Measurements from ENCODE around the gene DENND5B. TPM values are rescaled to one million over a fixed set of nuclear protein-coding genes. Genes with fewer than 3 reads are reported as not detected.

Gene DENND5B
- total RNA-seq, 4 donors from 2014 or later: 4.4 to 25.1 (median 16.3) TPM

DNA sequence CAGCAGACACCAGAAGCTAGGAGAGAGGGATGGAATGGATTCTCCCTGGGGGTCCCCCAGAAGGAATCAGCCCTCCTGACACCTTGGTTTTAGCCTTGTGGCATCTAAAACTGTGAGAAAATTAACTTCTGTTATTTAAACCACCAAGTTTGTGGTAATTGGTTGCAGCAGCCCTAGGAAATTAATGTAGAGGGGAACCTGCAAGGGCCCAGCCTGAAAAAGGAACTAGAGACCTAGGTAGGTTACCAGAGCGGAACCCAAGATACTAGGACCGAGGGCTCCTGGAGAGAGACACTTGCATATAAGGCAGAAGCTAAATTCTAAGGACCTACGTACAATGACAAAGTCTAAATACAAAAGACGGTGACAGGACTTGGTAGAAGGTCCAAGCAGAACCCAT, 8.1 kb upstream of the DENND5B start:
- no peak overlapping the region for H3K4me3 ChIP-seq
- in situ Hi-C loops (cut with MboI; ENCODE audit: low pct_ligation_motif_present in 1 of 4, low pct_unique_long_range_greater_than_20kb in 1 of 4, low sequenced_read_pairs in 3 of 4): no loop called here
- H3K4me1 ChIP-seq: no peaks in the 10 kb centered on the region
- H3K27me3 ChIP-seq: no peaks in the 10 kb centered on the region
- H3K9me3 ChIP-seq: no peaks in the 10 kb centered on the region
- intact Hi-C loops (cut with DNase I; ENCODE audit: low total_unique reads): no loop called here
- no peak for DNase-seq
- no peaks in the 10 kb centered on the region for H3K36me3 ChIP-seq
- TF ChIP-seq POLR2AphosphoS5 (IDR thresholded peaks at IDR 0.05): no peak
- no peak for TF ChIP-seq POLR2A (IDR thresholded peaks at IDR 0.05)
- TF ChIP-seq EP300 (IDR thresholded peaks at IDR 0.05; ENCODE audit: low read depth): no peak
- TF ChIP-seq, protein P1, sequence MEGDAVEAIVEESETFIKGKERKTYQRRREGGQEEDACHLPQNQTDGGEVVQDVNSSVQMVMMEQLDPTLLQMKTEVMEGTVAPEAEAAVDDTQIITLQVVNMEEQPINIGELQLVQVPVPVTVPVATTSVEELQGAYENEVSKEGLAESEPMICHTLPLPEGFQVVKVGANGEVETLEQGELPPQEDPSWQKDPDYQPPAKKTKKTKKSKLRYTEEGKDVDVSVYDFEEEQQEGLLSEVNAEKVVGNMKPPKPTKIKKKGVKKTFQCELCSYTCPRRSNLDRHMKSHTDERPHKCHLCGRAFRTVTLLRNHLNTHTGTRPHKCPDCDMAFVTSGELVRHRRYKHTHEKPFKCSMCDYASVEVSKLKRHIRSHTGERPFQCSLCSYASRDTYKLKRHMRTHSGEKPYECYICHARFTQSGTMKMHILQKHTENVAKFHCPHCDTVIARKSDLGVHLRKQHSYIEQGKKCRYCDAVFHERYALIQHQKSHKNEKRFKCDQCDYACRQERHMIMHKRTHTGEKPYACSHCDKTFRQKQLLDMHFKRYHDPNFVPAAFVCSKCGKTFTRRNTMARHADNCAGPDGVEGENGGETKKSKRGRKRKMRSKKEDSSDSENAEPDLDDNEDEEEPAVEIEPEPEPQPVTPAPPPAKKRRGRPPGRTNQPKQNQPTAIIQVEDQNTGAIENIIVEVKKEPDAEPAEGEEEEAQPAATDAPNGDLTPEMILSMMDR (IDR thresholded peaks at IDR 0.05): no peak
- WGBS, 2 donors (ENCODE audit: low coverage in 1 of 2): 86% methylated on average over 4 of the region's 4 CpGs
- H3K27ac ChIP-seq: no peak overlapping the region

DNA sequence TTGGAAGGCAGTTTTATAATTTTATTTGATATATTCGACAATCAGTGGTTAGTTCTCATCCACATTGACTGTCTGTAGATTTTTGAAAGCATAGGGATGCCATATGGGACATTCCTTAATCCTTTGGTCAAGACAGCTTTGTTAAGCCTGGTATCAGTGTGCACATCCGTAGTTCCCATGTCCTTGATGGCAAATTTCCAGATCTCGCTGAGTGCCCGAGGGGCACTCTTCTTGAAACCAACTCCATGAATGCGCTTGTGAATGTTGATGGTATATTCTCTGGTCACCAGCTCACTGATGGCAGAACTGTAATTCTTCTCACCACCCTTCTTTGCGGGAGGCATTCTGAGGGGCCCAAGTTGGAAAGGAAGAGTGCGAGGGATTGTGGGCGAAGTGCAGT, 6.1 kb upstream of the DENND5B start:
- TF ChIP-seq EP300 (IDR thresholded peaks at IDR 0.05; ENCODE audit: low read depth) (no peak), POLR2A (IDR thresholded peaks at IDR 0.05) (no peak), POLR2AphosphoS5 (IDR thresholded peaks at IDR 0.05) (no peak)
- TF ChIP-seq, protein P1 (IDR thresholded peaks at IDR 0.05): no peak
- 83 to 92% methylated on average over 2 to 8 of the region's 8 CpGs for WGBS, 2 donors (ENCODE audit: low coverage in 1 of 2)
- Histone ChIP-seq H3K4me1 (no peaks in the 10 kb centered on the region), H3K27ac (no peak overlapping the region), H3K27me3 (no peaks in the 10 kb centered on the region), H3K36me3 (no peaks in the 10 kb centered on the region), H3K9me3 (no peaks in the 10 kb centered on the region), H3K4me3 (no peak overlapping the region)
- DNase-seq: no peak
- in situ Hi-C loops (cut with MboI; ENCODE audit: low pct_ligation_motif_present in 1 of 4, low pct_unique_long_range_greater_than_20kb in 1 of 4, low sequenced_read_pairs in 3 of 4): no loop called here
- intact Hi-C loops (cut with DNase I; ENCODE audit: low total_unique reads): no loop called here

DNA sequence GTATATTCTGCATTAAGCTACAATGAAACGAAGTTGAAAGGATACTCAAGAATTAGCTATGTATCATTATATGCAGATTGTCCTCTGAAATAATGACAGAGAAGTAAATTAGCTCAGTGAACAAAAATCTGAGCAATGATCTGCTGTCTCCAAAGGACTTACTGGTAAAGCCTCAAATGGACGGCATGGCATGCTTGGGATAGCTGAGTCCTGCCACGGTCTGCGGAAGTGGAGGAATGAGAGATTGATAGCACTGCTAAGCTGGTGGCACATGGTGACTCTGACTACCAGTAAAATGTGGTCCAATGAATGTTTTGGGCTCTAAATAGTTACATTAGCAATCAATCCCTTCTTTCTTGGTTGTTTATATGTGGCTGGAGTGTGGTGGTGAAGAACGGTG, 3.7 kb upstream of the DENND5B start:
- Histone ChIP-seq H3K36me3 (no peaks in the 10 kb centered on the region), H3K9me3 (no peaks in the 10 kb centered on the region), H3K4me3 (no peak overlapping the region), H3K27ac (no peak overlapping the region), H3K27me3 (no peaks in the 10 kb centered on the region), H3K4me1 (peaks cover 0 to 10% (median 0%) of the 10 kb centered on the region in 4 donors)
- in situ Hi-C loops (cut with MboI; ENCODE audit: low pct_ligation_motif_present in 1 of 4, low pct_unique_long_range_greater_than_20kb in 1 of 4, low sequenced_read_pairs in 3 of 4) (no loop called here), intact Hi-C loops (cut with DNase I; ENCODE audit: low total_unique reads) (no loop called here)
- TF ChIP-seq, protein P1 (IDR thresholded peaks at IDR 0.05): no peak
- TF ChIP-seq POLR2AphosphoS5 (IDR thresholded peaks at IDR 0.05) (no peak), POLR2A (IDR thresholded peaks at IDR 0.05) (no peak)
- WGBS, 2 donors (ENCODE audit: low coverage in 1 of 2): 72 to 76% methylated on average over 5 of the region's 5 CpGs
- DNase-seq: no peak

DNA sequence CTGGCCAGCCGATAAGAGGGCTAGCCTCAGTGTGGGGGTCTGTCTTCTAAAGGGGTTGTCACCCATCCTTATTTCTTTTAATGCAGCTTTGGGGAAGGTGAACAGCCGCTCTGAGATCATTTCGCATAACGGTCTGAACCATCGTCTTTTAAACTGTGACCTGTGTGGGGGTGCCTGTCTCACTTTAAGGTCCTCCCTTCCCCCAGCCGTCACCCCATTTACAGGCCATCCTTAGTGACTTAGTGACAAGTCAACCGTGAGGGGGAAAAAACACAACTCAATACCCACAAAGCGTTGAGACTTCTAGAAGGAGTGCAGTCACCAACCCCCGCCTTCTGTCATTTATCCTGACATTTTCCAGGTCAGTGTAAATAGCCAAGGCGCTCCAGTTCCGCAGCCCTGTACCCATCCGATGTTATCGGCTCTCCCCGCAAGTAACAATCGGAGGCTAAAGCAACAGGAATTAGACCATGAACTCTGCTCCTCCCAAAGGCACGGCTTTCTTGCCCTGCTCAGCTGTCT, 505 bp upstream of the DENND5B start:
- DNase-seq: peak; percentile 29
- 2 to 7% methylated on average over 9 to 16 of the region's 16 CpGs for WGBS, 2 donors (ENCODE audit: low coverage in 1 of 2)

More for the DNA sequence above, 505 bp upstream of the DENND5B start:
- no peaks in the 10 kb centered on the region for H3K36me3 ChIP-seq
- TF ChIP-seq POLR2AphosphoS5 (IDR thresholded peaks at IDR 0.05): no peak
- TF ChIP-seq, protein P1 (IDR thresholded peaks at IDR 0.05): no peak
- no peak for TF ChIP-seq POLR2A (IDR thresholded peaks at IDR 0.05)
- no peak for TF ChIP-seq EP300 (IDR thresholded peaks at IDR 0.05; ENCODE audit: low read depth)
- H3K9me3 ChIP-seq: no peaks in the 10 kb centered on the region
- H3K4me1 ChIP-seq: peaks cover 0 to 20% (median 7%) of the 10 kb centered on the region in 4 donors
- H3K27ac ChIP-seq: peak overlapping the region; percentile 96 to 97 (median 97)
- peak overlapping the region; percentile 70 to 96 (median 93) for H3K4me3 ChIP-seq
- no peaks in the 10 kb centered on the region for H3K27me3 ChIP-seq
- intact Hi-C loops (cut with DNase I; ENCODE audit: low total_unique reads): no loop called here
- in situ Hi-C loops (cut with MboI; ENCODE audit: low pct_ligation_motif_present in 1 of 4, low pct_unique_long_range_greater_than_20kb in 1 of 4, low sequenced_read_pairs in 3 of 4): no loop called here
